ENCODE results near the gene JSRP1. TPM values are rescaled to one million over a fixed set of nuclear protein-coding genes. Genes with fewer than 3 reads are reported as not detected.

Gene JSRP1
- total and polyA plus RNA-seq, 2 donors: 0.90 to 1.3 TPM

- 98% methylated on average over 59 of the region's 59 CpGs for WGBS
- Histone ChIP-seq H3K27ac (ENCODE audit: low read depth in 1 of 2, low read length in 1 of 2) (no peak overlapping the region), H3K27me3 (ENCODE audit: control insufficient read depth in 2 of 2, insufficient read depth in 1 of 2, low read length in 1 of 2) (no peaks in the 10 kb centered on the region), H3K36me3 (ENCODE audit: control insufficient read depth in 2 of 2, insufficient read depth in 2 of 2, low read length in 1 of 2) (peaks cover 80 to 98% of the 10 kb centered on the region in 2 donors), H3K9me3 (ENCODE audit: control insufficient read depth in 2 of 2, insufficient read depth in 1 of 2, low read length in 1 of 2) (no peaks in the 10 kb centered on the region), H3K4me3 (ENCODE audit: low read length in 2 of 2) (no peak overlapping the region), H3K4me1 (ENCODE audit: control insufficient read depth in 2 of 2, insufficient read depth in 2 of 2, low read length in 2 of 2) (no peaks in the 10 kb centered on the region)
- no peak for DNase-seq (ENCODE audit: low read depth in 6 of 9, low spot score in 9 of 9)
Observed at GRCh38 chr19:2226051-2226839, 30.0 kb downstream of the JSRP1 start.

- WGBS: 97% methylated on average over 32 of the region's 32 CpGs
- no peak overlapping the region for H3K27ac ChIP-seq (ENCODE audit: low read depth in 1 of 2, low read length in 1 of 2)
- DNase-seq (ENCODE audit: low read depth in 6 of 9, low spot score in 9 of 9): no peak
- H3K9me3 ChIP-seq (ENCODE audit: control insufficient read depth in 2 of 2, insufficient read depth in 1 of 2, low read length in 1 of 2): no peaks in the 10 kb centered on the region
- no peaks in the 10 kb centered on the region for H3K4me1 ChIP-seq (ENCODE audit: control insufficient read depth in 2 of 2, insufficient read depth in 2 of 2, low read length in 2 of 2)
- H3K36me3 ChIP-seq (ENCODE audit: control insufficient read depth in 2 of 2, insufficient read depth in 2 of 2, low read length in 1 of 2): peaks cover 79 to 95% of the 10 kb centered on the region in 2 donors
- H3K4me3 ChIP-seq (ENCODE audit: low read length in 2 of 2): no peak overlapping the region
- H3K27me3 ChIP-seq (ENCODE audit: control insufficient read depth in 2 of 2, insufficient read depth in 1 of 2, low read length in 1 of 2): no peaks in the 10 kb centered on the region
Observed at GRCh38 chr19:2225415-2226050, 30.7 kb downstream of the JSRP1 start.

- Histone ChIP-seq H3K36me3 (ENCODE audit: control insufficient read depth in 2 of 2, insufficient read depth in 2 of 2, low read length in 1 of 2) (peaks cover 82 to 95% of the 10 kb centered on the region in 2 donors), H3K27me3 (ENCODE audit: control insufficient read depth in 2 of 2, insufficient read depth in 1 of 2, low read length in 1 of 2) (no peaks in the 10 kb centered on the region), H3K27ac (ENCODE audit: low read depth in 1 of 2, low read length in 1 of 2) (no peak overlapping the region), H3K4me1 (ENCODE audit: control insufficient read depth in 2 of 2, insufficient read depth in 2 of 2, low read length in 2 of 2) (no peaks in the 10 kb centered on the region), H3K9me3 (ENCODE audit: control insufficient read depth in 2 of 2, insufficient read depth in 1 of 2, low read length in 1 of 2) (no peaks in the 10 kb centered on the region), H3K4me3 (ENCODE audit: low read length in 2 of 2) (no peak overlapping the region)
- no peak for DNase-seq (ENCODE audit: low read depth in 6 of 9, low spot score in 9 of 9)
- 95% methylated on average over 13 of the region's 13 CpGs for WGBS
Observed at GRCh38 chr19:2224754-2225349, 31.4 kb downstream of the JSRP1 start.

- peaks cover 81 to 95% of the 10 kb centered on the region in 2 donors for H3K36me3 ChIP-seq (ENCODE audit: control insufficient read depth in 2 of 2, insufficient read depth in 2 of 2, low read length in 1 of 2)
- H3K4me1 ChIP-seq (ENCODE audit: control insufficient read depth in 2 of 2, insufficient read depth in 2 of 2, low read length in 2 of 2): no peaks in the 10 kb centered on the region
- WGBS: 98% methylated on average over 14 of the region's 14 CpGs
- H3K27me3 ChIP-seq (ENCODE audit: control insufficient read depth in 2 of 2, insufficient read depth in 1 of 2, low read length in 1 of 2): no peaks in the 10 kb centered on the region
- peak overlapping the region in 1 of 2 donors; percentile 40 for H3K27ac ChIP-seq (ENCODE audit: low read depth in 1 of 2, low read length in 1 of 2)
- H3K9me3 ChIP-seq (ENCODE audit: control insufficient read depth in 2 of 2, insufficient read depth in 1 of 2, low read length in 1 of 2): no peaks in the 10 kb centered on the region
- DNase-seq (ENCODE audit: low read depth in 6 of 9, low spot score in 9 of 9): no peak
- H3K4me3 ChIP-seq (ENCODE audit: low read length in 2 of 2): no peak overlapping the region
Observed at GRCh38 chr19:2223959-2224358, 32.3 kb downstream of the JSRP1 start.

GRCh38 chr19:2223391-2223790 is 32.8 kb downstream of the JSRP1 start:
- H3K4me3 ChIP-seq (ENCODE audit: low read length in 2 of 2): no peak overlapping the region
- no peaks in the 10 kb centered on the region for H3K4me1 ChIP-seq (ENCODE audit: control insufficient read depth in 2 of 2, insufficient read depth in 2 of 2, low read length in 2 of 2)
- peaks cover 78 to 94% of the 10 kb centered on the region in 2 donors for H3K36me3 ChIP-seq (ENCODE audit: control insufficient read depth in 2 of 2, insufficient read depth in 2 of 2, low read length in 1 of 2)
- no peak overlapping the region for H3K27ac ChIP-seq (ENCODE audit: low read depth in 1 of 2, low read length in 1 of 2)
- DNase-seq (ENCODE audit: low read depth in 6 of 9, low spot score in 9 of 9): no peak
- WGBS: 97% methylated on average over 18 of the region's 18 CpGs
- no peaks in the 10 kb centered on the region for H3K27me3 ChIP-seq (ENCODE audit: control insufficient read depth in 2 of 2, insufficient read depth in 1 of 2, low read length in 1 of 2)
- H3K9me3 ChIP-seq (ENCODE audit: control insufficient read depth in 2 of 2, insufficient read depth in 1 of 2, low read length in 1 of 2): no peaks in the 10 kb centered on the region

GRCh38 chr19:2221918-2222317 is 34.3 kb downstream of the JSRP1 start:
- no peak overlapping the region for H3K4me3 ChIP-seq (ENCODE audit: low read length in 2 of 2)
- no peaks in the 10 kb centered on the region for H3K9me3 ChIP-seq (ENCODE audit: control insufficient read depth in 2 of 2, insufficient read depth in 1 of 2, low read length in 1 of 2)
- no peak overlapping the region for H3K27ac ChIP-seq (ENCODE audit: low read depth in 1 of 2, low read length in 1 of 2)
- peaks cover 86 to 94% of the 10 kb centered on the region in 2 donors for H3K36me3 ChIP-seq (ENCODE audit: control insufficient read depth in 2 of 2, insufficient read depth in 2 of 2, low read length in 1 of 2)
- no peak for DNase-seq (ENCODE audit: low read depth in 6 of 9, low spot score in 9 of 9)
- no peaks in the 10 kb centered on the region for H3K27me3 ChIP-seq (ENCODE audit: control insufficient read depth in 2 of 2, insufficient read depth in 1 of 2, low read length in 1 of 2)
- no peaks in the 10 kb centered on the region for H3K4me1 ChIP-seq (ENCODE audit: control insufficient read depth in 2 of 2, insufficient read depth in 2 of 2, low read length in 2 of 2)
- WGBS: 97% methylated on average over 20 of the region's 20 CpGs

- no peak for DNase-seq (ENCODE audit: low read depth in 6 of 9, low spot score in 9 of 9)
- Histone ChIP-seq H3K36me3 (ENCODE audit: control insufficient read depth in 2 of 2, insufficient read depth in 2 of 2, low read length in 1 of 2) (peaks cover 89 to 94% of the 10 kb centered on the region in 2 donors), H3K4me3 (ENCODE audit: low read length in 2 of 2) (no peak overlapping the region), H3K27me3 (ENCODE audit: control insufficient read depth in 2 of 2, insufficient read depth in 1 of 2, low read length in 1 of 2) (no peaks in the 10 kb centered on the region), H3K9me3 (ENCODE audit: control insufficient read depth in 2 of 2, insufficient read depth in 1 of 2, low read length in 1 of 2) (no peaks in the 10 kb centered on the region), H3K27ac (ENCODE audit: low read depth in 1 of 2, low read length in 1 of 2) (no peak overlapping the region), H3K4me1 (ENCODE audit: control insufficient read depth in 2 of 2, insufficient read depth in 2 of 2, low read length in 2 of 2) (peaks cover 0 to 2% of the 10 kb centered on the region in 2 donors)
- 98% methylated on average over 20 of the region's 20 CpGs for WGBS
Observed at GRCh38 chr19:2221250-2221831, 34.9 kb downstream of the JSRP1 start.

- Histone ChIP-seq H3K9me3 (ENCODE audit: control insufficient read depth in 2 of 2, insufficient read depth in 1 of 2, low read length in 1 of 2) (no peaks in the 10 kb centered on the region), H3K27me3 (ENCODE audit: control insufficient read depth in 2 of 2, insufficient read depth in 1 of 2, low read length in 1 of 2) (no peaks in the 10 kb centered on the region), H3K4me3 (ENCODE audit: low read length in 2 of 2) (no peak overlapping the region), H3K27ac (ENCODE audit: low read depth in 1 of 2, low read length in 1 of 2) (no peak overlapping the region), H3K4me1 (ENCODE audit: control insufficient read depth in 2 of 2, insufficient read depth in 2 of 2, low read length in 2 of 2) (peaks cover 0 to 12% of the 10 kb centered on the region in 2 donors), H3K36me3 (ENCODE audit: control insufficient read depth in 2 of 2, insufficient read depth in 2 of 2, low read length in 1 of 2) (peaks cover 88 to 94% of the 10 kb centered on the region in 2 donors)
- over 99% methylated on average over 21 of the region's 21 CpGs for WGBS
- no peak for DNase-seq (ENCODE audit: low read depth in 6 of 9, low spot score in 9 of 9)
Observed at GRCh38 chr19:2219726-2220125, 36.5 kb downstream of the JSRP1 start.

GRCh38 chr19:2217591-2217990 is 38.6 kb downstream of the JSRP1 start:
- WGBS: 98% methylated on average over 22 of the region's 22 CpGs
- Histone ChIP-seq H3K36me3 (ENCODE audit: control insufficient read depth in 2 of 2, insufficient read depth in 2 of 2, low read length in 1 of 2) (peaks cover 90 to 94% of the 10 kb centered on the region in 2 donors), H3K4me3 (ENCODE audit: low read length in 2 of 2) (no peak overlapping the region), H3K9me3 (ENCODE audit: control insufficient read depth in 2 of 2, insufficient read depth in 1 of 2, low read length in 1 of 2) (no peaks in the 10 kb centered on the region), H3K4me1 (ENCODE audit: control insufficient read depth in 2 of 2, insufficient read depth in 2 of 2, low read length in 2 of 2) (peaks cover 0 to 26% of the 10 kb centered on the region in 2 donors), H3K27me3 (ENCODE audit: control insufficient read depth in 2 of 2, insufficient read depth in 1 of 2, low read length in 1 of 2) (no peaks in the 10 kb centered on the region), H3K27ac (ENCODE audit: low read depth in 1 of 2, low read length in 1 of 2) (no peak overlapping the region)
- DNase-seq (ENCODE audit: low read depth in 6 of 9, low spot score in 9 of 9): no peak

Data from thymus (tissue), 11 donors.